Astrocyte of the cerebellum (primary cell): ENCODE data around the gene OR5L2.

Experiments used
- DNase-seq: peaks from one replicate; pipeline ENCODE4 v3.0.0-alpha.2; 2011; ENCODE audit warnings: low read depth
- H3K4me3 ChIP-seq: 2 replicates; pipeline ENCODE4 v1.5.1; 2011; ENCODE audit warnings: mild to moderate bottlenecking, low read depth, low read length, moderate library complexity
- CTCF ChIP-seq: IDR thresholded peaks from 2 replicates; pipeline ENCODE4 v1.5.1; 2012; ENCODE audit warnings: low read length, low read depth, moderate library complexity, mild to moderate bottlenecking; ENCODE audit errors: missing control alignments
- in situ Hi-C: cut with HindIII; loops from 2 replicates; pipeline ENCODE4 v1.10.0; 2017; ENCODE audit warnings: low sequenced_read_pairs

The OR5L2 gene

GRCh38 chr11:55826919-55827318 lies at the start of gene OR5L2:
Gene OR5L2, plus strand, starts transcription at chr11:55827219. Its CDS starts 0 bp downstream, at chr11:55827219.
- in situ Hi-C loops, result no loop called here
- H3K4me3 ChIP-seq, result no peak within 1 kb of the TSS
- no peak for TF ChIP-seq CTCF
- DNase-seq, result no peak

GRCh38 chr11:55791606-55792005 lies 35.4 kb upstream of the OR5L2 start:
- in situ Hi-C loops, result no loop called here
- no peak overlapping the region for H3K4me3 ChIP-seq
- TF ChIP-seq CTCF, result no peak
- no peak for DNase-seq

- TF ChIP-seq CTCF, result no peak
- H3K4me3 ChIP-seq, result no peak overlapping the region
- in situ Hi-C loops, result no loop called here
- DNase-seq, result no peak
Observed at GRCh38 chr11:55793321-55793720, 33.7 kb upstream of the OR5L2 start.

GRCh38 chr11:55795256-55795655 lies 31.8 kb upstream of the OR5L2 start, which contains the start of gene OR5D14:
Gene OR5D14, plus strand, starts transcription at chr11:55795556. Its CDS starts 0 bp downstream, at chr11:55795556.
- no peak for DNase-seq
- in situ Hi-C loops, result no loop called here
- no peak within 1 kb of the TSS for H3K4me3 ChIP-seq
- no peak for TF ChIP-seq CTCF

- DNase-seq, result no peak
- no peak for TF ChIP-seq CTCF
- H3K4me3 ChIP-seq, result no peak overlapping the region
- in situ Hi-C loops, result no loop called here
Observed at GRCh38 chr11:55806248-55806647, 20.8 kb upstream of the OR5L2 start.

GRCh38 chr11:55811067-55811466 lies 16.0 kb upstream of the OR5L2 start, which contains the start of gene OR5L1:
Gene OR5L1, plus strand, starts transcription at chr11:55811367. Its CDS starts 100 bp downstream, at chr11:55811467.
- no peak for TF ChIP-seq CTCF
- in situ Hi-C loops, result no loop called here

GRCh38 chr11:55819330-55819729 lies 7.7 kb upstream of the OR5L2 start, which contains the start of gene OR5D18:
Gene OR5D18, plus strand, starts transcription at chr11:55819630. Its CDS starts 0 bp downstream, at chr11:55819630.
- no peak within 1 kb of the TSS for H3K4me3 ChIP-seq
- in situ Hi-C loops, result no loop called here
- no peak for TF ChIP-seq CTCF
- DNase-seq, result no peak

More at GRCh38 chr11:55811067-55811466, 16.0 kb upstream of the OR5L2 start, which contains the start of gene OR5L1:
- H3K4me3 ChIP-seq, result no peak within 1 kb of the TSS
- no peak for DNase-seq
